GM21619 (cell line): Measurements from ENCODE around the gene PSMF1.

Source experiments
- ATAC-seq: cut with Tn5 transposase; IDR thresholded peaks from one replicate; pipeline ENCODE4 v1.9.1; 2021; ENCODE audit not compliant: unreplicated experiment

Gene PSMF1

DNA sequence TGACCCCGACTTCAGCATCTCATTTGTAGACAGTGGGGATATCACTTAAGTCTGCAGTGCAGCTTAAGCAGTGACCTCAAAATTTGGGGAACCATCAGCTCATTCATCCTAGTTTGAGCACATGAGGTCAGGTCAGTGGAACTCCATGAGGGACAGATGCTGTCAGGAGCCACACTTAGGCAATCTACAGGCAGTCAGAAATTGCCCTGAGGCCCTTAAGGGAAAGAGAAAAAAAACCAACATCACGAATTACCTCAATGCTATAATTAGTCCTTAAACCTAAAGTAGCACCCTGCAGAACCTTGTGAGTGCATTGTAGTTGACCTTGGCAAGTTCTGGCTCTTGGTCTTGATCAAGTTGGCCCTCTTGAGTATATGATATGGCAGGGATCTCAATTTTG lies 45.3 kb downstream of the PSMF1 start:
- no peak for ATAC-seq

DNA sequence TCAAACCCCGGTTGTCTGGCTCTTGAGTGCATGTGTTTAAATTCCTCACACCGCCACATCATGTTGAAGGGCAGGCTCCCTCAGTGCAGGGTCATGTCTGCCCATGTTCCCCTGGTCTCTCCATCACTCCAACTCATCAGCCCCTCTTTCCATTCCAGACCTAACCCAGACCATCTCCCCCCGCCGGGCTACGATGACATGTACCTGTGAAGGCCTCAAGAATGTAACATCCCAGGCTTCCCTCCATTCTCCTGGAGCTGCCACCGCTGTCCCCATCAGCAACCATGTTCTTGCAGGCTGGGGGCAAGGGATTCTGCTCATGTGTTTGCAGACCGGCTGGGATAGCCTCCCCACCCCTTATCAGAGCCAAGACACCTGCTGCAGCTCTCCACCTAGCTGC lies 46.5 kb downstream of the PSMF1 start:
- ATAC-seq: no peak

DNA sequence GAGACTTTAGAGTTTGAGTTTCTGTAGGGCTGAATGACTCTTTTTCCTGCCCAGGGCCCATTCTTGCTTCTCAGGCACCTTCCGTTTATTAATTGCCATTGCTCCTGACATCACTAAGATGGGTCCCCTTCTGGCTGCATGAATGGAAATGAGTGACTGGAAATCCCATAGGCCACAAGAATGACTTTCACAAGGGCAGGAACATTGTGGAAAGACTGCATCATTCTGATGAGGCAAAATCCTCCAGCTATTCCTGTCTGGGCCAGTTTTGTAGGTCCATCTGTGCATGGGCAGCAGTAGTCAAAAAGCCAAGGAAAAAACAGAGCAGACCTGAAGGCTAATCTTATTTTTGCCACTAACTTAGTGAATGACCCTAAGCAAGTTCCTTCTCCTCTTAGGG lies 47.1 kb downstream of the PSMF1 start:
- no peak for ATAC-seq

DNA sequence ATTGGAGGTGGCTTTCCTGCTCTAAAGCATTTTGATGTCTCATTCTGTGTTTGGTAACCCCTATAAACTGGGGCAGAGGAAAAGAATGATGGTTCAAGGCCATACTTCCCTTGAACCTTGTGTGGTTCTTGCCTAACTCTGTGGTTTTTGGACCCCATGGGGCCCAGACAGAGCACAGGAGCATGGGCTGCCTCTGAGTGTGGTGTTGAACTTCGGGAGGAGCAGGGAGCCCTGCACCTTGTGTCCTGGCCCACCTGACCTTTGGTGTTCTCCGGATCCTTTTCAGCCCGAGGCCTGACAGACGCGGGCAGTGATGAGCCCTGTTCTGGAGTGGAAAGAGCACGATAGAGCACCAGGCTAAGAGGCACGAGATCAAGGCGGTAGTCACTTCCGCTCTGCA lies 47.5 kb downstream of the PSMF1 start:
- no peak for ATAC-seq

DNA sequence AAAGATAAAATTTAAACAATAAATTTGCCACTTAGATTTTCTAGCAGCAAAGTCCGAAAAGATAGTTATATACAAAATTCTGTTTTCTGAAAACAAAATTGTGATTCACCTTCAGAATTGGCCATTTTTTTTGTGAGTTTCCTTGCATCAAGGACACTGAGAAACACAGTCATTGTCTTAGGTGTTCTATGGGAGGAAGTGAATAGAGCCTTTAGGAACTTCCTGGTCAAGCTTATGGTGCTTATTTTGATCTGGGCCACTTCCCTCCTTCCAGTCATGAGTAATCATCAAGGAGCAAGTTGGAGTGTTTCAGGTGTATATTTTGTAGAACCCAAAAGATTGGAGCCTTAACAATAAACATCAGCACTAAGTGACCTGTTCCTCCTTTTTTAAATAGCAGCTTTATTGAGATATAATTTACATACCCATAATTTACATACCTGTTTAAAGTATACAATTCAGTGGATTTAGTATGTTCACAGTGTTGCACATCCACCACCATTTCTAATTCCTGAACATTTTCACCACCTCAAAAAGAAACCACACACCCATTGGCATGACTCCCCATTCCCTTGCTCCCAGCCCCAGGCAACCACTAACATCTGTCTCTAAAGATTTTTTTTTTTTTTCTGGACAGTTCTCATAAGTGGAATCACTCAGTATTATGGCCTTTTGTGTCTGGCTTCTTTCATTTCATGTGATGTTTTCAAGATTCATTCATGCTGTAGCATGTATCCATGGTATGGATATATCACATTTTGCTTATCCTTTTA lies 48.7 kb downstream of the PSMF1 start:
- no peak for ATAC-seq

DNA sequence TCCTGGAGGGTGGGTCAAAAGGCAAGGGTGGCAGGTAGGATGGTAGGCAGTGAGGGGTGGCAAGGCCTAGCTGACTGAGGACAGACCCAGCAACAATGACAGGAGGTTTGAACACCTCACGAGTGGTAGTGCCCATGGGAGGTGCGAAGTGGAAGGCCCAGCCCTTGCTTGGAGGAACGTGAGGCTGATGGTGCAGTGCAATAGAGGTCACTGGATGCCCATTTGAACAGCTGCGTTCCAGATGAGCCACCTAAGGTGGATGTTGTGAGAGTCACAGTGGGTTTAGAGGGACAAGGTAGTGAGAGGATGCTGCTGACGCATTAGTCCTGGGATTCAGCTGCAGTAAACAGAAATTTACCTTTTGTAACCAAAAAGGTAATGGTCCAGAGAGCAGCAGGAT lies 50.8 kb downstream of the PSMF1 start:
- ATAC-seq: no peak

DNA sequence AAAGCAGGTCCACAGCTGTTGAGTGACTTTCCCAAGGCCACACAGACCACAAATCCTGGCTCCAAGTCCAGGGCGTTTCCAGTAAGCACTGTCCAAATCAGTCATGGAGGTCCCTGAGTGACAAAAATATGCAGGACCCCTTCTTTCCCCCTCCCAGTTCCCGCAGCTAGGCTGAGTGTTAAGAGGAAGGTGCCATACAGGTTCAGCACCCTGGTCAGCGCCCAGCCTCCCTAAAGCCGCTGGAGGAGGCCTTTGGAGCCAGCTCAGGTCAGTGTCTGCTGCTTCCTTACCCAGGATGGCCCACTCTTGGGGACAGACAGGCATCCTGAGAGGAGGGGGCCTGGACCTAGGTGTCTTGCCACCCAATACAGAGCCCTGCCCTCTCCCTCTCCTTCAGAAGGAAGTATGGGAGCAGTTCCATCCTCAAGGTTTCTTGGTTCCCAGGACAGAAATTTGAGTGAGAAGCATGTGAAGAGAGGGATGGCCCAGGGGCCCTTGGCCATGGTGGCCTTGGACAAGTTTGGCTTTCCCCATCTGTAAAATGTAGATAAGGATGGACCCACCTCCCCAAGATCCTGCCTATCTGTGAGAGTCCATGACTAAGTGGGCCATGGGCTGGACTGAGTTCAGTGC lies 53.2 kb downstream of the PSMF1 start:
- ATAC-seq: no peak

DNA sequence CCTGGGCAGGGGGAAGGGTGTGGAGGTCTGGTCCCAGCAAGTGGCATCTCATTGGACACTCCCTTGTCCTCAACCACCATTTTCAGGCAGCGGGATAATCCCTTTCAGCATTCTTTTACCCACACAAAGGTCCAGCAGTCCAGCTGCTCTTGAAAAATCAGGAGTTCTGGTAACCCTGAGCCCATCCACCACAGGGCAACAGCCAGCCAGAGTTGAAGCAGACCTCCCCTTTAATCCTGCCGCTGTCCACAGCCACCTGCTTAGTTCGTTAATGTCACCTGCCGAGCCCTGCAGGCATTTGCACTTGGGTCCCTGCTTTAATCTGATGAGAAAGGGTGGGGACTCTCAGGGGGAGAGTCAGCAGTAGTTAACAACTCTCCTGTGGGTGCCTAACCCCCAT lies 55.3 kb downstream of the PSMF1 start:
- ATAC-seq: no peak

DNA sequence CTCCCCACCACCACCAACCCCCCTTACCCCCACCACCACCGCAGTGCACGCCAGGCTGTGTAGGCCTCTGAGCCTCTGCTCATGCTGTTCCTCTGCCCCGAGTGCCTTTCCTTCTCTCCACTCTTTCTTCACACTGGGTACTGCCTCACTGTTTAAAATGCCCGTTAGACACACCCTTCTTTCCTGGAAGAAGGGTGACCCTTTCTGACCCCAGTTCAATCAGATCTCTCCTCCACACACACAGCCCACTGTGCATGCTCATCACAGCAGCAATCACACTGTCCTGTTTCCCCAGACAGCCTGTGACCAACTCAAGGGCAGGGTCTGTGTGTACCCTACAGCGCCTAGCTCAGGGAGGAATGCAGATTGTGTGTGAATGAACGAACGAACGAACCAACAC lies 56.4 kb downstream of the PSMF1 start:
- no peak for ATAC-seq

DNA sequence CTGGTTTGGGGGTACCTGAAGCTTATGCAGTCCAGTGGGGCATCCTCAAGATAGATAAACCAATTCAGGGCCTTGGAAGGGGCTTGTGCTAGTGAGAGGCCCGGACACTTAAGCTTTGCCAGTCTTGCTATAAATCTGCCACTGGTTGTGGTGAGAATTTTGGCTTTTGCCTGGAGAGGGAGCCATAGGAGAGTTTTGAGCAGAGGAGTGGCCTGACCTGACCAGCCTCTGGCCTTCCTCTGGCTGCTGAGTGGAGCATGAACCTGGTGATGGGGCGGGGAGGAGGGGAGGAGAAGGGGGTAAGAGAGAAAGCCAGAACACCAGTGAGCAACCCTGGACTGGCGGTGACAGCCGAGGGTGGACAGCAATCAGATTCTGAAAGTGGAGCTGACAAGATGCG lies 59.3 kb downstream of the PSMF1 start:
- no peak for ATAC-seq

DNA sequence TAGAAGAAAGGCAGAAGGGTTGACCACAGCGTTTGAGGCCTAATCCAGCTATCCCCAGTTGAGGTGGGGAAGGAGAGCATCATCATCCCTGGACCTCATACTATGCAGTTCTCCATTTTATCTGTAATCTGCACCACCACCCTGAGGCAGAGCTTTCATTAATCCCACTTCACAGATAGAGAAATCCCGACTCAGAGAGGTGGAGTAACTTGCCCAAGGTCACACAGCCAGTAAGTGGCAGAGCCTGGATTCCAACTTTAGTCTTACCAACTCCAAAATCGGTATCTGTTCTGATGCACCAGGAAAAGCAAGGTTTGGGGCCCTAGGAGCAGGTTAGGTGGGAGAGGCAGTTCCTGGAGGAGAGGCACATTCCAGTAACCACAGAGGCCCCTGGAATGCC lies 59.7 kb downstream of the PSMF1 start:
- ATAC-seq: no peak

DNA sequence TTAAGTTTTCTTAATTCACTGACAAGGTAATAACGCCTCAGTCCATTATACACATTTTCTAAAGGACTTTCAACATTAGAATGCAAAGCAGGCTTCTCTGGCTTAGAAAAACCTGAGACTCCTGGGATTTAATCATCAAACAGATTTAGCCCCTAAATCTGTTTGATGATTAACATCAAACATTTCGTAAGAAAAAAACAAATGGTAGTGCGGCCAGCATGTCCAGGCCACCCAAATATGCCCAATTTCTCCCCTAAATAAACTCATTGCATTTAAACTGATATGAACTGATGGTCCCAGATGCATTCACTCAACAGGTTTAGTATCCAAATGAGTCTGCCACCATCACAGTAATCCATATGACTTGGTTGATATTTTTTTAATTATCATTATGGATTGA lies 60.2 kb downstream of the PSMF1 start:
- no peak for ATAC-seq

DNA sequence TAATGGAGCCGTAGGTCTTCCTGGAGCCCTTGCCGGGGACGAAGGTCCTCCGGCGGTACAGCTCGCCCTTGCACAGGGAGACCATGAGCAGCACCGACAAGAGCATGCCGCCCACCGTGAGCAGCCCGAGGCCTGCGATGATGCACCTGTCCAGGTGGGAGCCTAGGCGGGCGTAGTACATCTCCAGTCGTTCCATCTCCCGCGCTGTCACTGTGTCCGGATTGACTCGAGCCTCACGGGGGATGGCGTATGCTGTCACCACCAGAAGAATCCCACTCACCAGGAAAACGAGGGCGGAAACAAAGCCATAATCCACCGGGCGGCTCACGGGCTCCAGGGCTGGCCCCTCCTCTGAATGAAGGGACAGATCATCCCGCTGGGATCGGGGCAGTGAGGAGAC lies 62.5 kb downstream of the PSMF1 start:
- no peak for ATAC-seq

DNA sequence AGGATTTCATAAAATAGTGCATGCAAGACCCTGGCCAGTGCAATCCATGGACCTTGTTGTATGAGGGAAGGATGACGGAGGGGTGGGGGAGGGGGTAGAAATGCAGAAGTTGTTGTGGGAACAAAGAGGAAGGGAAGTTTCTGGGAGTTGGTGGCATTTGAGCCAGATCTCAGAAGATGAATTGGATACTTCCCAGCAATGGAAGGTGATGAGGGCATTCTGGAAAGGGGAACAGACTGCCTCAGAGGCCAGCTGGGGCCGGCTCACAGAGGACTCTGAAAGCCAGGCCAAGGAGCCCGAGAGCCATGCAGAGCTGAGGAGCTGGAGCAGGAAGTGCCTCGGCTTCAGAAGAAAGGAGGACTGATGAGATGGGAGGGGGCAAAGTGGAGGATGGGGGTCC lies 63.7 kb downstream of the PSMF1 start:
- no peak for ATAC-seq

DNA sequence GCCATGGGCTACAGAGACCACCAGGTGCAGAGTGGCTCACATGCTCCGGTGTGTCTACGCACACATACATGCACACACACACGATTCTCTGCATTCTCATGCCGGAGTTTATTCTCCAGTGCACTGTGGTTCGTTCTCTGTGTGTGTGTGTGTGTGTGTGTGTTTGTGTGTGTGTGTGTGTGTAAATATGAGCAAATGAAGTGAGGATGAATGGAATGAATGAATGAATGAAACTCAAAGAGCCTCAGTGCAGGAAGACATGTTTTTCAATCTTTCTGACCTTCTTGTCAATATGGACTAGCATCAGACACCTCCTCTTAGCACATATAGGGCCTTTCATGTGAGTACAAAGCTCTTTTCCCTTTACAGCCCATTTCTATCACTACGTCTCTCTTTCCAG lies 64.8 kb downstream of the PSMF1 start:
- ATAC-seq: no peak

DNA sequence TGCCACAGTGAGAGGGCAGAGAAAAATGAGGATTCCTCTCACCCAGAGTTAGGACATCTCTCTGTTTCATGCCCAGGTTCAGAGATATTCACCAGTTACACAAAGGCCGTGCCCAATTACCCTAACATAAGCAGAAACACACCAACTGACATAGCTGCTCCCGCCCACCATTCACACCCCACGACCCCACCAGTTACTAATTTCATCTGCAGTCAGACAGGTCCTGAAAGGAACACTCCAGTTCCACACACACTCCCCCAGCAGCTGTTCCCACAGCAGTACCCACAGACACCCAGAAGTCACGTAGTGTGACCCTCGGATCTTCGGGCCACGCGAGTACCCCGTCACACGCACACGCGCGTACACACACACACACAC lies 65.8 kb downstream of the PSMF1 start:
- no peak for ATAC-seq

DNA sequence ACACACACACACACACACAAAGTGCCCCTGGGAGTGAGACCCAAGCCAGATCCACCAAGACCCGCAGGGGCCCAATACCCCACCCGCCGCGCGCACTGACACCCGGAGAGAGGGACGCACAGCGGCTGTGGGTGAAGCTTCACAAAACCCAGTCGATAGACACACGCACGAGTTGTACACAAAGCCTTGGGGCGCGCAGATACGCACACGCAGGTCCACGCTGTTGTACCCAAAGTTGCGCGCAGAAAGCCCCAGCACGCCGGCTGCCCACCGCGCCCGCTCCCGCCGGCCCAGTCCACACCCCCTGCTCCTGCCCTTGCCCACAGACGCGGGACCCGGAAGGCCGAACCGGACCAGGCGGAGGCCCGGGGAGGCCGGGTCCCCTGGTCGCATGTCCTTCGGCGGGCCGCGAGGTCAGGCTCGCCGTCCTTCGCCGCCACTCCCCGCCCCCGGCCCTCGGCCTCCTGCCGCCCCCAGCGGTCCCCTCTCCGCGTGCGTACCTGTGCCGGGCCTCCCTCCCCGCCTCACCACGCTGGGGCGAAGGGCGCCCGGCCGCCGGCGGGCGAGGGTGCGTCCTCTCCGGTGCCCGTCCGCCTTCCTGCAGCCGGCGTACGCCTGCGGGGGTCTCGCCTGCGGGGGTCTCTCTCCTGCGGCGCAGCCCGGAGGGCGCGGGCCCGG lies 66.4 kb downstream of the PSMF1 start, which contains the start of gene TMEM74B:
TMEM74B (minus strand) TSS at position 344 of the 678 bp plus-strand sequence. CDS start 1,180 bp downstream, outside the sequence.
- ATAC-seq: no peak

DNA sequence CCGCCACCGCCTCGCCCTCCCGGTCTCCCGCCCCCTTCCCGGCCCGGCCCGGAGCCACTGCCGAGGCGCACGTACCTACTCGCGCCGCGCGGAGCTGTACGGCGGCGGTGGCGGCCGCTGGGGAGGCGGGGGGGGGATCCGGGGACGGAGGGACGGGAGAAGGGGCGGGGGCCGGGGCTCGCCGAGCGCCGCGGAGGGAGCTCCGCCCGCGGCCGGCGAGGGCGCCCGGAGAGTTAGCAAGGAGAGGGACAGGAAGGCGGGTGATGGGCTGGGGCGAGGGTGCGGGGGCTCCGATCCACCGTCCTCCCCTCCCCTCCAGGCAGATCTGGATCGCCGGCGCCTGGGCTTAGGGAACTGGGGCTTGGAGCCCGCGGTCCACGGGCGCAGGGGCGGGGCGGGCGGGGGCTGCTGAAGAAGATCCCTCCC lies 66.9 kb downstream of the PSMF1 start:
- no peak for ATAC-seq

DNA sequence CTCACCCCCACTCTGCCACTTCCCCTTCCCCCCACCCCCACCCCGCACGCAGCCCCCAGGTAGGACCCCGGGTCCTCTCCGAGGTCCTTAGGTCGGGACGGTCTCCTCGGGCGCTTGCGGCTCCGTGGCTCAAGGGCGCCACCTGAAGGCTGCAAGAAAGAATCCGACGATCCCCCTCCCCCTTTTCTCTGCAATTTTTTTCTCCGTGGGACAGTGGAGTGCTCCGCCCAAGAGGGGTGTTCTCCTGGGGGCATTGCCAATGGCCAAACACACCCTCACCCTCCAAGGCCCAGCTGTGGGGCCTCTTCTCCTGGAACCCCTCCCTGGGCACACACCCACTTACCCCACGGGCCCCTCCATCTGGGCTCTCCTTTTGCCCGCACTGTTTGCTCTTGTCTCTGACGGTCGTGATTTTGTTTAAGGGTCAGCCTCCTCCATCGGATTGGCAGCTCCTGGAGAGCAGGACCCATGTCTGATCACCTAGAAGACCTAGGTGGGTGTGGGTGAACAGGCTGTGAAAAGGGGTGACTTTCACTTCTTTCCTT lies 67.5 kb downstream of the PSMF1 start:
- ATAC-seq: no peak

DNA sequence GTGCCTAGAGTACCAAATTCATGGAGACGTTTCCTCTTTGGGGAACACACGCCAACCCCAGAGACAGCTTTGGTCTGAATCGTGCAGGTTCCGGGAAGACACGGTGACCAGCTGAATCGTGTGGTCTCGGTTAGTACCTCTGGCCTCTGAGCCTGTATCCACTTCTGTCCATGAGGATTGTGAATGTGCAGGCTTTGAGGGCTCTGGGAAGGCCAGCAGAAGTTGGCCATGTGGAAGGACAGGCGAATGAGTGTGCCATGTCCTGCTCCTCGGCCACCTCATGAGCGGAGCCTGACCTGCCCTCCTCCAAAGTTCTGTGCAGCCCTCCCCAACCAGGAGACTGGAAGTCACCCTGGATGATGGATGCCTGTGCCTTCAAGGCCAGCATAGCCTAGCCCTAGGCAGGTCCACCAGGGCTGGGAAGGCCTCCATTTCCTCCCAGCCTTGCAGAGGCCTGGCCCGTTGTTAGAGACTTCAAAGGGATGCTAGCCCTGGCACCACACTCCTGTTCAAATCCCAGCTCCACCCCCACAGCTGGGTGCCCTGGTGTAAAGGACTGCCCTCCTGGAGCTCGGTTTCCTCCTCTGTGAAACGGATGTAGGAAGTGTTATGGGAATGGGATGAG lies 68.1 kb downstream of the PSMF1 start:
- ATAC-seq: no peak

DNA sequence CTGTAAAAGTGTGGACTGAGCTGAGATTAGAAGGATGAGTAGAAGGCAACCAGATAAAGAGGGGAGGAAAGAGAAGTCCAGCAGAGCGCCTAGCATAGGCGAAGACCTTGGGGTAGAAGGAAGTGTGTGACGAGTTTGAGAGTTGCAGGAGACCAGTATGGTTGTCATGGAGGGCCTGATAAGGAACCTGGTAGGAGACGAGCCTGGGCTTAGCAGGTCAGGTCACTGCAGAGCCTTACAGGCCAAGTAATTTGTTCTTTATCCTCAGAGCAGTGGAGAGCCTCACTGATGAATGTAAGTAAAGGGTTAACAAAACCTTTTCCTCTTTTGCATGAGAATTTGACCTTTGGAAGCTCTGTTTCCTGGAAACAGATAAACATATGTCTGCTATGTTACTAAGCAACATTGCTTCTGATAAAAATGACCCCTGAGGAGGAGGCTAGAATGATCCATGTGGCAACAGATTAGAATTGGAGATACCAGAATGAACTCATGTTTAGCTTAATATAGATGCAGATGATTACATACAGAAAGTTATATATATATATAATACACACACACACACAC lies 69.3 kb downstream of the PSMF1 start:
- ATAC-seq: no peak
